Measurements from ENCODE around the gene CRABP2. TPM values are rescaled to one million over a fixed set of nuclear protein-coding genes. Genes with fewer than 3 reads are reported as not detected.
A peak's percentile ranks its signal among the peaks of the same experiment; 100 is the strongest.

The CRABP2 gene
- total and polyA plus RNA-seq, 2 of the 4 experiments (the other 2 are of a cell fraction) = 6.3 to 15.7 TPM

DNA sequence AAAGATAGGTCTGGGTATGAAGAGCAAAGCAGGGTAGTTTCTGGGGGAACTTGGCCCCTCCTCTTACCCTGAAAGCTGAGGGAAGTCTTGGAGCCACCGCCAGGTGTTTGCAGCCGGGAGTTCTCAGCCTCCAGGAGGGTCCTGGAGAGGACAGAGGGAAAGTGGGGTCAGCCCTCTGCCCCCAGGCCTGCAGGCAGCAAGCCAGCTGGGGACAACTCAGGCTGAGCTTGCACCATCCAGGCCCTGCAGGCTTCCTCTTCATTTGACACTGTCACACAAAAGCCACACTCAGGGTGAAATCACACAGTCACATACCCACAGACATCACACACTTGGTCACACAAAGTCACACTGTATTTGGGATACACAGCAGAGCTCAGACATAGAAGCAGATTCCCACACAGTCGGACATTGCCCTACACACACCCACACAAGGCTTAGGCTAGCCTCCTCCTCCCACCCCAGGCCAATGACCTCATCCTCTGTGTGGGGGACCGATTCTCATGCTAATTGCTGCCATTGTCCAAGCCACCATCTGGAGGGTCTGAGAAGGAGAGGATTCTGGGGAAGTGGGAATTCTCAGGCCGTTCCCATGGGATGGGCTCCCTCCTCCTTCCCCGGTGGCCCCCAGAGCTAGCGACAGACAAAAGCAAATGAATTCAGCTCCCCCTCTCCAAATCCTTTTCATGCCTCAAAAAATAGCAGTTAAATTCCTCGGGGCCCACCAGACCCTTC lies 31.8 kb downstream of the CRABP2 start:
- in situ Hi-C loops (cut with MboI; ENCODE audit: low sequenced_read_pairs) (no loop called here), intact Hi-C loops (cut with micrococcal nuclease) (no loop called here), dilution Hi-C loops (cut with HindIII; ENCODE audit: low sequenced_read_pairs, unreplicated experiment) (no loop called here)
- Histone ChIP-seq H3K9ac (ENCODE audit: low read depth, low read length) (0 out of 2 replicates have a peak overlapping the region, but pooled peaks have one; percentile 25), H3K9me3 (ENCODE audit: control insufficient read depth, insufficient read depth, low read length) (no peaks in the 10 kb centered on the region), H3K4me1 (ENCODE audit: control insufficient read depth, insufficient read depth, low read length) (peaks cover 31% of the 10 kb centered on the region), H2AK9ac (replicated peaks; ENCODE audit: low read depth, low read length, poor library complexity) (peak overlapping the region; percentile 85), H4K8ac (ENCODE audit: low read depth in 2 of 2, low read length in 2 of 2) (peak overlapping the region in 1 of 2 experiments; percentile 44; a peak in 1 of 4 replicates), H3K27ac (ENCODE audit: insufficient read depth, low read length) (no peak overlapping the region), H2BK15ac (ENCODE audit: low read depth, low read length) (0 out of 3 replicates have a peak overlapping the region, but pooled peaks have one; percentile 2), H4K20me1 (ENCODE audit: insufficient read depth, low read length) (peaks cover 28% of the 10 kb centered on the region), H3K4ac (ENCODE audit: low read depth, low read length) (peak overlapping the region; percentile 69), H2BK5ac (ENCODE audit: low read depth, low read length, poor library complexity, severe bottlenecking) (no peak overlapping the region), H4K5ac (ENCODE audit: low read depth, low read length) (no peak overlapping the region), H3K79me1 (ENCODE audit: low read depth in 1 of 2, low read length in 2 of 2) (peaks cover 15 to 58% of the 10 kb centered on the region in 2 experiments; a peak in 3 of 4 replicates), H2BK20ac (ENCODE audit: low read depth, low read length) (no peak overlapping the region; the same call in 1 of the 2 replicates), H3K36me3 (ENCODE audit: control insufficient read depth, insufficient read depth, low read length) (peaks cover 16% of the 10 kb centered on the region), H3K56ac (ENCODE audit: extremely low read depth, insufficient read depth, low read length) (no peak overlapping the region), H3K4me3 (ENCODE audit: insufficient read depth, low read depth, low read length) (no peak overlapping the region), H2AK5ac (ENCODE audit: low read depth, low read length) (peak overlapping the region; percentile 22; the same call in 1 of the 2 replicates), H3K27me3 (ENCODE audit: control insufficient read depth, insufficient read depth, low read length) (no peaks in the 10 kb centered on the region; the same call in 1 of the 2 replicates), H2AFZ (replicated peaks; ENCODE audit: low read length, poor library complexity) (peak overlapping the region; percentile 53), H2BK120ac (ENCODE audit: low read depth, low read length) (peak overlapping the region; percentile 71; the same call in 1 of the 2 replicates), H4K91ac (ENCODE audit: insufficient read depth, low read depth, low read length) (no peak overlapping the region), H3K4me2 (ENCODE audit: low read depth, low read length) (peak overlapping the region; percentile 19; the same call in 1 of the 2 replicates), H3K18ac (ENCODE audit: low read depth, low read length) (no peak overlapping the region), H3K9me1 (ENCODE audit: insufficient read depth, low read length) (peaks cover 18% of the 10 kb centered on the region), H3K23ac (ENCODE audit: low read depth, low read length) (peak overlapping the region; percentile 48; the same call in 1 of the 2 replicates), H3K14ac (replicated peaks; ENCODE audit: low read depth, low read length) (peak overlapping the region; percentile 71)
- ATAC-seq (ENCODE audit: low read depth) (no peak), DNase-seq (peak; percentile 39)
- BruUV-seq (replicated peaks) = no TSS peak
- TF ChIP-seq SMC3 (IDR thresholded peaks at IDR 0.05; ENCODE audit: low read depth, low read length) (no peak), RCOR1 (IDR thresholded peaks at IDR 0.05; ENCODE audit: insufficient replicate concordance, low read length) (no peak), NFE2L2 (IDR thresholded peaks at IDR 0.05; ENCODE audit: low read depth, low read length) (no peak), RAD21 (IDR thresholded peaks at IDR 0.05; ENCODE audit: low read length) (no peak), MAZ (IDR thresholded peaks at IDR 0.05; ENCODE audit: borderline replicate concordance, low read depth, low read length) (no peak), MXI1 (IDR thresholded peaks at IDR 0.05; ENCODE audit: borderline replicate concordance, low read depth, low read length) (no peak), BHLHE40 (IDR thresholded peaks at IDR 0.05; ENCODE audit: low read depth, low read length) (no peak), MAFK (IDR thresholded peaks at IDR 0.05; ENCODE audit: low read depth, low read length) (no peak), CEBPB (IDR thresholded peaks at IDR 0.05; ENCODE audit: low read depth, low read length) (no peak)
- TF ChIP-seq, protein P1, sequence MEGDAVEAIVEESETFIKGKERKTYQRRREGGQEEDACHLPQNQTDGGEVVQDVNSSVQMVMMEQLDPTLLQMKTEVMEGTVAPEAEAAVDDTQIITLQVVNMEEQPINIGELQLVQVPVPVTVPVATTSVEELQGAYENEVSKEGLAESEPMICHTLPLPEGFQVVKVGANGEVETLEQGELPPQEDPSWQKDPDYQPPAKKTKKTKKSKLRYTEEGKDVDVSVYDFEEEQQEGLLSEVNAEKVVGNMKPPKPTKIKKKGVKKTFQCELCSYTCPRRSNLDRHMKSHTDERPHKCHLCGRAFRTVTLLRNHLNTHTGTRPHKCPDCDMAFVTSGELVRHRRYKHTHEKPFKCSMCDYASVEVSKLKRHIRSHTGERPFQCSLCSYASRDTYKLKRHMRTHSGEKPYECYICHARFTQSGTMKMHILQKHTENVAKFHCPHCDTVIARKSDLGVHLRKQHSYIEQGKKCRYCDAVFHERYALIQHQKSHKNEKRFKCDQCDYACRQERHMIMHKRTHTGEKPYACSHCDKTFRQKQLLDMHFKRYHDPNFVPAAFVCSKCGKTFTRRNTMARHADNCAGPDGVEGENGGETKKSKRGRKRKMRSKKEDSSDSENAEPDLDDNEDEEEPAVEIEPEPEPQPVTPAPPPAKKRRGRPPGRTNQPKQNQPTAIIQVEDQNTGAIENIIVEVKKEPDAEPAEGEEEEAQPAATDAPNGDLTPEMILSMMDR (conservative IDR thresholded peaks at IDR 0.05; ENCODE audit: low read depth, low read length) = no peak
- TF ChIP-seq, protein P2, sequence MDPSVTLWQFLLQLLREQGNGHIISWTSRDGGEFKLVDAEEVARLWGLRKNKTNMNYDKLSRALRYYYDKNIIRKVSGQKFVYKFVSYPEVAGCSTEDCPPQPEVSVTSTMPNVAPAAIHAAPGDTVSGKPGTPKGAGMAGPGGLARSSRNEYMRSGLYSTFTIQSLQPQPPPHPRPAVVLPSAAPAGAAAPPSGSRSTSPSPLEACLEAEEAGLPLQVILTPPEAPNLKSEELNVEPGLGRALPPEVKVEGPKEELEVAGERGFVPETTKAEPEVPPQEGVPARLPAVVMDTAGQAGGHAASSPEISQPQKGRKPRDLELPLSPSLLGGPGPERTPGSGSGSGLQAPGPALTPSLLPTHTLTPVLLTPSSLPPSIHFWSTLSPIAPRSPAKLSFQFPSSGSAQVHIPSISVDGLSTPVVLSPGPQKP (IDR thresholded peaks at IDR 0.05; ENCODE audit: borderline replicate concordance, low read depth, low read length) = no peak
- POLR2A ChIA-PET (ENCODE audit: unreplicated experiment) = interaction anchor here (0.9 kb wide), 1 partner anchor 9 kb away, joined by 5 read pairs; no protein-coding TSS in a partner anchor
- CTCF ChIA-PET = no interaction called here
- 21% methylated on average over 3 of the region's 8 CpGs; no CpG with 5 or more reads in 1 of the 2 experiments for WGBS, 2 experiments (ENCODE audit: extremely low coverage in 2 of 2, insufficient read length in 1 of 2)
